Measurements from ENCODE around the gene CRELD1. TPM values are rescaled to one million over a fixed set of nuclear protein-coding genes. Genes with fewer than 3 reads are reported as not detected.
A peak's percentile ranks its signal among the peaks of the same experiment; 100 is the strongest.

CRELD1 gene
- total and polyA plus RNA-seq, 2 of the 13 experiments (the other 11 are each of a cell fraction or from before 2014, with no cell fraction given), result 27.1 to 61.9 TPM

- TF ChIP-seq ZBTB37 (CRISPR knock-in tag; IDR thresholded peaks at IDR 0.05) (peak; percentile 68; the same call in 1 of the 2 replicates), KMT2A (CRISPR knock-in tag; IDR thresholded peaks at IDR 0.05) (peak; percentile 33), ARNTL (CRISPR knock-in tag; IDR thresholded peaks at IDR 0.05) (peak; percentile 47; the same call in 1 of the 2 replicates), POLR2AphosphoS5 (IDR thresholded peaks at IDR 0.05; ENCODE audit: low read depth, low read length) (peak; percentile 75), YEATS2 (CRISPR knock-in tag; IDR thresholded peaks at IDR 0.05; ENCODE audit: borderline replicate concordance) (peak; percentile 84), DZIP1 (CRISPR knock-in tag; IDR thresholded peaks at IDR 0.05) (peak; percentile 27; the same call in 1 of the 2 replicates), HNRNPH1 (optimal IDR thresholded peaks at IDR 0.05; ENCODE audit: low read depth, low read length) (no peak), ZBTB2 (CRISPR knock-in tag; IDR thresholded peaks at IDR 0.05; ENCODE audit: low read depth) (no peak), GTF2F1 (IDR thresholded peaks at IDR 0.05; ENCODE audit: low read length) (no peak), SALL2 (CRISPR knock-in tag; IDR thresholded peaks at IDR 0.05) (peak; percentile 66; the same call in 1 of the 2 replicates), ETS1 (CRISPR knock-in tag; IDR thresholded peaks at IDR 0.05) (0 out of 2 replicates have a peak, but pooled peaks have one; percentile 21), DMTF1 (CRISPR knock-in tag; IDR thresholded peaks at IDR 0.05) (no peak), BRCA1 (CRISPR knock-in tag; IDR thresholded peaks at IDR 0.05) (no peak), ZNF644 (CRISPR knock-in tag; IDR thresholded peaks at IDR 0.05; ENCODE audit: low read depth) (no peak)
These were observed at the start of gene CRELD1 (continued) for GRCh38 chr3:9933561-9934234.
